Left forelimb (tissue), 1 donor: ENCODE results near the gene AVEN.

ENCODE experiments used
- DNase-seq: peaks from one replicate; pipeline ENCODE4 v3.0.0-alpha.2; 2018; ENCODE audit warnings: low spot score

AVEN gene

GRCh38 chr15:33985287-33985686, 53.7 kb downstream of the AVEN start:
- no peak for DNase-seq

GRCh38 chr15:33982516-33982915, 56.5 kb downstream of the AVEN start:
- DNase-seq: no peak

- no peak for DNase-seq
These were observed 58.8 kb downstream of the AVEN start for GRCh38 chr15:33980159-33980558.

- DNase-seq: no peak
These were observed 63.9 kb downstream of the AVEN start for GRCh38 chr15:33975022-33975565.

- DNase-seq: no peak
These were observed 67.2 kb downstream of the AVEN start for GRCh38 chr15:33971811-33972210.

- no peak for DNase-seq
These were observed 70.2 kb downstream of the AVEN start for GRCh38 chr15:33968821-33969220.

- DNase-seq: no peak
These were observed 70.8 kb downstream of the AVEN start, which contains the start of gene CHRM5 for GRCh38 chr15:33968224-33968623. Gene CHRM5 (plus strand): TSS chr15:33968497. CDS start chr15:34062718, 94,221 bp downstream.

- no peak for DNase-seq
These were observed 74.4 kb downstream of the AVEN start for GRCh38 chr15:33964665-33965040.

- DNase-seq: no peak
These were observed 75.0 kb downstream of the AVEN start for GRCh38 chr15:33963831-33964664.

- no peak for DNase-seq
These were observed 78.5 kb downstream of the AVEN start for GRCh38 chr15:33960549-33960935.

- DNase-seq: no peak
These were observed 79.0 kb downstream of the AVEN start for GRCh38 chr15:33959844-33960548.

GRCh38 chr15:33956397-33956796, 82.6 kb downstream of the AVEN start:
- no peak for DNase-seq

- no peak for DNase-seq
These were observed 83.1 kb downstream of the AVEN start for GRCh38 chr15:33955945-33956344.

- no peak for DNase-seq
These were observed 92.9 kb downstream of the AVEN start for GRCh38 chr15:33946152-33946551.

GRCh38 chr15:33941279-33942063, 97.5 kb downstream of the AVEN start:
- no peak for DNase-seq

GRCh38 chr15:33934921-33935320, 104.1 kb downstream of the AVEN start:
- no peak for DNase-seq

- no peak for DNase-seq
These were observed 104.6 kb downstream of the AVEN start for GRCh38 chr15:33934396-33934795.

- no peak for DNase-seq
These were observed 106.3 kb downstream of the AVEN start for GRCh38 chr15:33932734-33933133.

- no peak for DNase-seq
These were observed 112.7 kb downstream of the AVEN start for GRCh38 chr15:33926260-33926659.

- DNase-seq: no peak
These were observed 115.6 kb downstream of the AVEN start for GRCh38 chr15:33923446-33923845.

- DNase-seq: no peak
These were observed 123.2 kb downstream of the AVEN start for GRCh38 chr15:33915571-33916407.
